Panc1 (cell line): Measurements from ENCODE around the gene SNAP25. TPM values are rescaled to one million over a fixed set of nuclear protein-coding genes. Genes with fewer than 3 reads are reported as not detected.

Source experiments
- ATAC-seq: fragments of 200-7000 bp; cut with Tn5 transposase; 2 replicates; pipeline ENCODE4 v1.9.1; 2020; ENCODE audit warnings: mild to moderate bottlenecking, moderate library complexity
- BruUV-seq: library from RNA; stranded (reverse); fragments of 400-500 nt; replicated peaks from 2 replicates; lab custom pipeline; 2021; lab: Mats Ljungman, UMichigan
- CTCF ChIA-PET: fragments of 300-600 bp; sonication (Branson Sonifier 250); formaldehyde crosslinking; loops from one replicate; lab custom pipeline; 2022; ENCODE audit warnings: antibody characterized with exemption; lab: Charles Lee
- POLR2A ChIA-PET: fragments of 300-600 bp; sonication (Branson Sonifier 250); formaldehyde crosslinking; loops from one replicate; lab custom pipeline; 2022; ENCODE audit warnings: antibody characterized with exemption; lab: Charles Lee
- DNase-seq: peaks from one replicate; pipeline ENCODE4 v3.0.0-alpha.2; 2010; ENCODE audit warnings: low read depth, low spot score
- H3K27ac ChIP-seq: 2 replicates; pipeline ENCODE4 v1.5.1; 2011; ENCODE audit warnings: mild to moderate bottlenecking, low read length, inconsistent platforms
- H3K27me3 ChIP-seq: fragments of 200-500 bp; sonication (Bioruptor generic); 2 replicates; pipeline ENCODE4 v1.6.0; 2014; ENCODE audit warnings: low read length, inconsistent platforms; ENCODE audit not compliant: control insufficient read depth, insufficient read depth
- H3K36me3 ChIP-seq: fragments of 200-500 bp; sonication (Bioruptor generic); 2 replicates; pipeline ENCODE4 v1.5.1; 2014; ENCODE audit warnings: inconsistent platforms, mild to moderate bottlenecking, low read length, moderate library complexity; ENCODE audit not compliant: control insufficient read depth, insufficient read depth
- H3K4me1 ChIP-seq: 2 replicates; pipeline ENCODE4 v1.5.1; 2011; ENCODE audit warnings: inconsistent platforms, mild to moderate bottlenecking, low read length, moderate library complexity; ENCODE audit not compliant: control insufficient read depth, insufficient read depth
- H3K4me3 ChIP-seq, 2 experiments: 2 replicates each; pipeline ENCODE4 v1.5.1; 2011 to 2012; ENCODE audit warnings: low read depth in 2 of 2, low read length in 2 of 2, mild to moderate bottlenecking in 2 of 2, inconsistent platforms in 1 of 2, moderate library complexity in 1 of 2
- H3K9me3 ChIP-seq: fragments of 200-500 bp; sonication (Bioruptor generic); 2 replicates; pipeline ENCODE4 v1.5.1; 2014; ENCODE audit warnings: low read depth, mild to moderate bottlenecking, inconsistent platforms, low read length, moderate library complexity; ENCODE audit not compliant: control insufficient read depth, insufficient read depth
- CTCF ChIP-seq: fragments of 450-650 bp; IDR thresholded peaks from 2 replicates; pipeline ENCODE4 v1.5.1; 2017; ENCODE audit warnings: mild to moderate bottlenecking
- POLR2AphosphoS5 ChIP-seq: IDR thresholded peaks from 2 replicates; pipeline ENCODE4 v1.6.1; 2012; ENCODE audit warnings: mild to moderate bottlenecking, low read depth, low read length, moderate library complexity
- REST ChIP-seq, 2 experiments: IDR thresholded peaks; 2 replicates each; pipeline ENCODE4 v1.6.1; 2011 to 2012; ENCODE audit warnings: low read depth in 2 of 2, control low read depth in 1 of 2, low read length in 1 of 2, mild to moderate bottlenecking in 1 of 2, moderate library complexity in 1 of 2; ENCODE audit not compliant: insufficient read depth in 1 of 2
- SIN3A ChIP-seq: IDR thresholded peaks from 2 replicates; pipeline ENCODE4 v1.6.1; 2012; ENCODE audit warnings: low read depth, mild to moderate bottlenecking, low read length, moderate library complexity, borderline replicate concordance; ENCODE audit not compliant: insufficient read depth
- TCF7L2 ChIP-seq: IDR thresholded peaks from 2 replicates; pipeline ENCODE4 v1.6.1; 2011; ENCODE audit warnings: mild to moderate bottlenecking, low read depth, low read length, inconsistent platforms
- in situ Hi-C: cut with HindIII; loops from 2 replicates; pipeline ENCODE4 v1.10.0; 2016; ENCODE audit warnings: low sequenced_read_pairs, low pct_unique_long_range_greater_than_20kb
- intact Hi-C: fragments of 100-400 bp; cut with micrococcal nuclease; formaldehyde crosslinking; loops from one replicate; pipeline ENCODE4 v1.10.0; 2022; ENCODE audit not compliant: unreplicated experiment
- total RNA-seq: library from RNA; stranded (reverse); gene quantifications from one replicate; pipeline ENCODE4 v1.2.1, GENCODE V29; 2021; ENCODE audit not compliant: unreplicated experiment

SNAP25 gene
- total RNA-seq, 1 experiment from 2014 or later, result 0.69 TPM

GRCh38 chr20:10249822-10250221 is 31.2 kb downstream of the SNAP25 start:
- intact Hi-C loops, result no loop called here
- H3K27ac ChIP-seq, result no peak overlapping the region
- ATAC-seq (no peak), DNase-seq (no peak)
- TF ChIP-seq CTCF (no peak), SIN3A (no peak), POLR2AphosphoS5 (no peak), TCF7L2 (no peak)
- no peaks in the 10 kb centered on the region for H3K27me3 ChIP-seq
- no peaks in the 10 kb centered on the region for H3K4me1 ChIP-seq
- no peaks in the 10 kb centered on the region for H3K36me3 ChIP-seq
- no TSS peak for BruUV-seq
- POLR2A ChIA-PET, result no interaction called here
- in situ Hi-C loops, result no loop called here
- H3K4me3 ChIP-seq, result no peak overlapping the region
- CTCF ChIA-PET, result interaction anchor here (0.6 kb wide), 1 partner anchor 21 kb away, joined by 3 read pairs; no protein-coding TSS in a partner anchor
- H3K9me3 ChIP-seq, result no peaks in the 10 kb centered on the region

GRCh38 chr20:10250902-10251301 is 32.3 kb downstream of the SNAP25 start:
- H3K27me3 ChIP-seq, result no peaks in the 10 kb centered on the region
- H3K36me3 ChIP-seq, result no peaks in the 10 kb centered on the region
- intact Hi-C loops (no loop called here), in situ Hi-C loops (no loop called here)
- no peaks in the 10 kb centered on the region for H3K9me3 ChIP-seq
- DNase-seq, result peak; percentile 89
- H3K4me1 ChIP-seq, result no peaks in the 10 kb centered on the region
- H3K27ac ChIP-seq, result no peak overlapping the region
- no peak for TF ChIP-seq CTCF
- no peak for TF ChIP-seq TCF7L2
- no peak for TF ChIP-seq REST (IDR thresholded peaks at IDR 0.05; ENCODE audit: insufficient read depth in 1 of 2, low read depth in 2 of 2, low read length in 1 of 2)
- TF ChIP-seq POLR2AphosphoS5, result no peak
- no peak for TF ChIP-seq SIN3A
- no TSS peak for BruUV-seq
- POLR2A ChIA-PET, result no interaction called here
- ATAC-seq, result peak; percentile 86
- CTCF ChIA-PET, result no interaction called here
- H3K4me3 ChIP-seq, result no peak overlapping the region
